Fibroblast of villous mesenchyme (primary cell): ENCODE data around the gene SYNCRIP. TPM values are rescaled to one million over a fixed set of nuclear protein-coding genes. Genes with fewer than 3 reads are reported as not detected.
"Not testable (repeated sequence)": the region's sequence is repeated elsewhere in the genome, so short reads cannot be mapped to it uniquely, and the experiment has no call there.

ENCODE experiments used
- DNase-seq: peaks from one replicate; pipeline ENCODE4 v3.0.0-alpha.2; 2010; ENCODE audit warnings: low read depth
- H3K4me3 ChIP-seq: 2 replicates; pipeline ENCODE4 v1.5.1; 2011; ENCODE audit warnings: low read depth, mild to moderate bottlenecking, low read length
- CTCF ChIP-seq: IDR thresholded peaks from 2 replicates; pipeline ENCODE4 v1.5.1; 2012; ENCODE audit warnings: low read depth, mild to moderate bottlenecking, low read length; ENCODE audit not compliant: insufficient read depth
- total RNA-seq: library from RNA; depleted of rRNA; stranded (reverse); fragments of >200 nt; gene quantifications from 2 replicates; pipeline ENCODE4 v1.2.3, GENCODE V29; 2012

Gene SYNCRIP
- total RNA-seq = 56.7 and 68.7 TPM in 2 replicates

- TF ChIP-seq CTCF = no peak
- peak within 1 kb of the TSS; percentile 99 for H3K4me3 ChIP-seq
- DNase-seq = peak; percentile 99
Observed at GRCh38 chr6:85642774-85643536, at the start of gene SYNCRIP. Gene SYNCRIP, minus strand, starts transcription at chr6:85642886. Its CDS starts 1,447 bp downstream, at chr6:85641439.

- H3K4me3 ChIP-seq = no peak overlapping the region
- TF ChIP-seq CTCF = no peak
Observed at GRCh38 chr6:85691478-85691877, 48.8 kb upstream of the SYNCRIP start.

DNA sequence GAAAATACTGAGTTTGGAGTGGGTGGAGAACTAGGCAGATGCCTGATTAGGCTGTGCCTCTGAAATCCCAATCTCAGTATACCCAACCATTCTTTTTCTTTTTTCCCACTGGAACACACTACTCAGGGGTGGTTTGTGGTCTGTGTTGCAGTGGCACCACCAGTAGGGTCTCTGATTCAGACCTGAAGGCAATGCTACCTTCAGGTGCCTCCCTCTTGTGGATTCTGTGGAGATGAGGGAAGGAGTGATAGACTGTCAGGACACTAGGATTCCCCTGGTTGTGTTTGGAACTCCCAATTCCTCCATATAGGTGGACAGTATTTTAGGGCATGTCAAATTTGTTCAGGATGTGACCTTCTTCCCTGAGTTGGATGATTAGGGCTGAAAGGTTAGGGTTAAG, 47.4 kb upstream of the SYNCRIP start:
- TF ChIP-seq CTCF = no peak

More at GRCh38 chr6:85691478-85691877, 48.8 kb upstream of the SYNCRIP start:
- DNase-seq = no peak

GRCh38 chr6:85685713-85686112, 43.0 kb upstream of the SYNCRIP start:
- DNase-seq = no peak
- TF ChIP-seq CTCF = no peak
- H3K4me3 ChIP-seq = no peak overlapping the region

More for the DNA sequence above, 47.4 kb upstream of the SYNCRIP start:
- H3K4me3 ChIP-seq = no peak overlapping the region
- DNase-seq = no peak

DNA sequence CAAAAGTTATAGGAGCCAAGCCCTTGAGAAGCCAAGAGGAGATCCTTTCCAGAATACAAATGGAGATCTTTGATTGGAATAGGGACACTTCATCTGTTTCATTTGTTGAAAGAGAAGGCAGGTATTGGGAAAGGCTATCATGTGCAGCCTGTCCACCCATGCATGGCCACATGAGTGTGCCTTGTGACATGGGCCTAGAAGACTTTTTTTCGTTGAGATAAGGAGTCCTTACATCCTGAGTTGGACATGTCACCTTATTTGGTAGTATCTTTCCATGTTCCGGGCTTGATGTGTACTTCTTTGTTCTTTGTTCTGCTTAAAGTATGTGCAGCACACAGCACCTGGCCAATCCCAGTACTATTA, 42.1 kb upstream of the SYNCRIP start:
- no peak for DNase-seq
- no peak for TF ChIP-seq CTCF
- H3K4me3 ChIP-seq = no peak overlapping the region

DNA sequence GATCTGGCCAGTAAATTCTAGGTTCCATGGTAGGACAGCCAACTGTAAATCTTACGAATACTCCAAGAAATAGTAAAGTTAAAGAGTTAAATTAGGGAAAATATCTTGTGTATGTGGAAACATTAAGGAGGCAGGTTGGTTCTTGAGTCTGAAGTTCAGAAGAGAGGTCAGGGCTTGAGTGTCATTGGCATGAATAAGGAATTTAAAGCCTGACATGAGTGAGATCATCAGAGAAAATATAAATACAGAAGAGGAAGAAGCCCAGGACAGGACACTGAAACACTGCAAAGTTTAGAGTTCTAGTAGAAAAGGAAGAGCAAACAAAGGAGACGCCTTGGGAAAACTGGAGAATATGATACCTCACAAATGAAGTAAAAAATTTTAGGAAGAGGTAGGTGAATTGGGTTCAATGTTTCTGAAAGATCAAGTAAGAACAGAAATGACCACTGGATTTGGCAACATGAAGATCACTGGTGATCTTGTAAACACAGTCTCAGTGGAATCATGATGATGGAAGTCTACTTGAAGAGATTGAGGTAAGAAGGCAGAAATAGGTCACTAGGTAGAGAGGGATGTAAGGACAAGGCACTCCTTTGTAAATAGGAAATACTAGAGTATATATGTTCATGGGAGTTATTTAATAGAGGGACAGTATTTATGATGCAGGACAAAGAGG, 41.6 kb upstream of the SYNCRIP start:
- TF ChIP-seq CTCF = no peak
- H3K4me3 ChIP-seq = no peak overlapping the region
- DNase-seq = no peak

- not testable (repeated sequence) for DNase-seq, H3K4me3 ChIP-seq
Observed at GRCh38 chr6:85681899-85682298, 39.2 kb upstream of the SYNCRIP start.
